WERI-Rb-1 (cell line): ENCODE measurements around the gene KHDC1L.
A peak's percentile ranks its signal among the peaks of the same experiment; 100 is the strongest.
"Not testable (repeated sequence)": the region's sequence is repeated elsewhere in the genome, so short reads cannot be mapped to it uniquely, and the experiment has no call there.

Experiments used
- DNase-seq: peaks from one replicate; pipeline ENCODE4 v3.0.0-alpha.2; 2020
- H3K27ac ChIP-seq: fragments of 250-450 bp; sonication (Bioruptor Pico); 2 replicates; pipeline ENCODE4 v1.5.1; 2020; ENCODE audit warnings: mild to moderate bottlenecking, moderate library complexity
- H3K27me3 ChIP-seq: fragments of 250-450 bp; sonication (Bioruptor Pico); 2 replicates; pipeline ENCODE4 v1.5.1; 2021; ENCODE audit warnings: mild to moderate bottlenecking, low read depth, moderate library complexity; ENCODE audit not compliant: insufficient read depth, severe bottlenecking
- H3K36me3 ChIP-seq: fragments of 250-450 bp; sonication (Bioruptor Pico); 2 replicates; pipeline ENCODE4 v1.5.1; 2020; ENCODE audit warnings: mild to moderate bottlenecking, moderate library complexity
- H3K4me3 ChIP-seq: 2 replicates; pipeline ENCODE4 v1.5.1; 2011; ENCODE audit warnings: low read depth, mild to moderate bottlenecking, control low read depth, low read length
- H3K9me3 ChIP-seq: fragments of 250-450 bp; sonication (Bioruptor Pico); 2 replicates; pipeline ENCODE4 v1.5.1; 2021; ENCODE audit warnings: mild to moderate bottlenecking, moderate library complexity; ENCODE audit not compliant: severe bottlenecking
- TF ChIP-seq, protein P1 (sequence below): IDR thresholded peaks from 2 replicates; pipeline ENCODE4 v1.5.1; 2011; ENCODE audit warnings: low read depth, mild to moderate bottlenecking, control low read depth, inconsistent platforms, low read length

KHDC1L gene, protein sequence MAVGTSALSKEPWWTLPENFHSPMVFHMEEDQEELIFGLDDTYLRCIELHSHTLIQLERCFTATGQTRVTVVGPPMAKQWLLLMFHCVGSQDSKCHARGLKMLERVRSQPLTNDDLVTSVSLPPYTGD

DNA sequence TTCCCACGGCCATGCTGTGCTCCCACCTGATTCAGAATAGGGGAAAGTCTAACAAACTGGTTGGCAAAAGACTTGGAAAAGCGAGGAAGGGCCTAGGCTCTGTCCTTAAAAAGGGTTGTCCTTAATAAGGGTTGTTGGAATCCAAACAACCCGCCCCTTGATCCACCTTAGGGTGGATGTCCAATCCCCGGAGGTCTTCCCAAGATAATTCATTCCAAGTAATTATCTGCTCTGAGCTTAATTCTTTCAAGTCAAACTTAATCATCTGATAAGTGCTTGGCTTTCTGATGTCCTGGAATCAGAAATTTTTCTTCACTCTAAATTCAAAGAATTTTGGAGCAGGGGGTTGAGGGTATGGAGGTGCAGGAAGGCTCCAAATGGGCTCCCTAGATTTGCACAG, at the start of gene KHDC1L:
TSS of gene KHDC1L (minus strand) at position 101 of the 400 bp plus-strand sequence. CDS start at position 13, 88 bp downstream.
- H3K27me3 ChIP-seq = no peaks in the 10 kb centered on the region
- no peak within 1 kb of the TSS for H3K27ac ChIP-seq
- H3K4me3 ChIP-seq = no peak within 1 kb of the TSS
- TF ChIP-seq, protein P1, sequence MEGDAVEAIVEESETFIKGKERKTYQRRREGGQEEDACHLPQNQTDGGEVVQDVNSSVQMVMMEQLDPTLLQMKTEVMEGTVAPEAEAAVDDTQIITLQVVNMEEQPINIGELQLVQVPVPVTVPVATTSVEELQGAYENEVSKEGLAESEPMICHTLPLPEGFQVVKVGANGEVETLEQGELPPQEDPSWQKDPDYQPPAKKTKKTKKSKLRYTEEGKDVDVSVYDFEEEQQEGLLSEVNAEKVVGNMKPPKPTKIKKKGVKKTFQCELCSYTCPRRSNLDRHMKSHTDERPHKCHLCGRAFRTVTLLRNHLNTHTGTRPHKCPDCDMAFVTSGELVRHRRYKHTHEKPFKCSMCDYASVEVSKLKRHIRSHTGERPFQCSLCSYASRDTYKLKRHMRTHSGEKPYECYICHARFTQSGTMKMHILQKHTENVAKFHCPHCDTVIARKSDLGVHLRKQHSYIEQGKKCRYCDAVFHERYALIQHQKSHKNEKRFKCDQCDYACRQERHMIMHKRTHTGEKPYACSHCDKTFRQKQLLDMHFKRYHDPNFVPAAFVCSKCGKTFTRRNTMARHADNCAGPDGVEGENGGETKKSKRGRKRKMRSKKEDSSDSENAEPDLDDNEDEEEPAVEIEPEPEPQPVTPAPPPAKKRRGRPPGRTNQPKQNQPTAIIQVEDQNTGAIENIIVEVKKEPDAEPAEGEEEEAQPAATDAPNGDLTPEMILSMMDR = no peak
- no peak for DNase-seq
- H3K36me3 ChIP-seq = no peaks in the 10 kb centered on the region
- peaks cover 3% of the 10 kb centered on the region for H3K9me3 ChIP-seq

DNA sequence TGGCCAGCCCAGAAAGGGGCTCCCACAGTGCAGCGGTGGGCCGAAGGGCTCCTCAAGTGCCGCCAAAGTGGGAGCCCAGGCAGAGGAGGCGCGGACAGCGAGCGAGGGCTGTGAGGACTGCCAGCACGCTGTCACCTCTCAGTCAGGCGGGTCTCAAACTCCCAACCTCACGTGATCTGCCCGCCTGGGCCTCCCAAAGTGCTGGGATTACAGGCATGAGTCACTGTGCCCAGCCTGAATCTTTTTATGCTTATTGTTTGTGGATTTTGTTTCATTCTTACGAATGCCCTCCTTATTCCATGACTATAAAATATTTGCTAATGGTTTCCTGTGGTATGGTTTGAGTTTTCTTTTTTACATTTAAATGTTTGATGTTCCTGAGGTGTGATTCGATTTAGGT, 44.0 kb upstream of the KHDC1L start:
- peaks cover 40% of the 10 kb centered on the region for H3K36me3 ChIP-seq

DNA sequence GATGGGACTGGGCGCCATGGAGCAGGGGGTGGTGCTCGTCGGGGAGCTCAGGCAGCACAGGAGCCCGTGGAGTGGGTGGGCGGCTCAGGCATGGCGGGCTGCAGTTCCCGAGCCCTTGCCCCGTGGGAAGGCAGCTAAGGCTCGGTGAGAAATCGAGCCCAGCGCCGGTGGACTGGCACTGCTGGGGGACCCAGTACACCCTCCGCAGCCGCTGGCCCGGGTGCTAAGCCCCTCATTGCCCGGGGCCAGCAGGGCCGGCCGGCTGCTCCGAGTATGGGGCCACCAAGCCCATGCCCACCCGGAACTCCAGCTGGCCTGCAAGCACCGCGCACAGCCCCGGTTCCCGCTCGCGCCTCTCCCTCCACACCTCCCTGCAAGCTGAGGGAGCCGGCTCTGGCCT, 43.6 kb upstream of the KHDC1L start:
- not testable (repeated sequence) for H3K9me3 ChIP-seq, H3K27me3 ChIP-seq, H3K4me3 ChIP-seq, H3K27ac ChIP-seq, DNase-seq
- peaks cover 39% of the 10 kb centered on the region for H3K36me3 ChIP-seq

More for the DNA sequence above, 44.0 kb upstream of the KHDC1L start:
- not testable (repeated sequence) for H3K9me3 ChIP-seq, H3K27ac ChIP-seq, H3K27me3 ChIP-seq, H3K4me3 ChIP-seq, DNase-seq

DNA sequence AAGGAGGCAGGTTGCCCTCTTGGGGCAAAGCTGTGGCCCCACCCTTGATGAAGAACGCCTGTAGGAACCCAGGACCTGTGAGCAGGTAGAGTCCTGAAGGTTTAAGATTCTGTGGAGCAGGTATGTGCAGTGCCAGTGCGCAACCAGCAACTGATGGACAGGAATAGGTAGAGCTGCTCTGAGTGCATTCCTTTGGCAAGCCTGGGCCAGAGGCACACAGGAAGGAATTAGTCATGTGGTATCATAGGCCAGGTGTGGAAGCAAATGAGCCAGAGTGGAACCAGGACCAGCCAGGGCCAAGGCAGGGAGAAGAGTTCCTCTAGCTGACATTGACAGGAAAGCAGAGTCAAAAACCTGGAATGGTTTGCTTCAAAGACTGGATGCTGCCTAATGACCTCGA, 39.1 kb upstream of the KHDC1L start:
- TF ChIP-seq, protein P1 = no peak
- DNase-seq = no peak
- no peaks in the 10 kb centered on the region for H3K27me3 ChIP-seq
- peaks cover 19% of the 10 kb centered on the region for H3K36me3 ChIP-seq
- no peaks in the 10 kb centered on the region for H3K9me3 ChIP-seq
- H3K27ac ChIP-seq = no peak overlapping the region
- H3K4me3 ChIP-seq = no peak overlapping the region

DNA sequence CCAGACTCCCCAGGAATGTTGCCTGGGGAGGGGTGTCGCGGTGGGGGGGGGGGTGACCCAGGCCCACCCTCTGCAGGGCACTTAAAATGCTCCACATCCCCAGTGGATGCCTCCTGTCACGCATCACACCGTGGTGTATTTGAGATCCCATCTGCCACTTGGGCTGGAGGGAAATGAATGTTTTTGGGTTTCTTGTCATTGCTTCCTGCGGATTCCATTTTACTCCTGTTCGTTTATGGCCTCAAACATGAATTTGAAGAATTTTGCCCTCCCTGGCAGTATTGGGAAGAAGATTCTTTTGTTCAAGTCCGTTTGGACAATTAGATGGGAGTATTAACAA, 38.2 kb upstream of the KHDC1L start:
- Histone ChIP-seq H3K4me3 (peak overlapping the region; percentile 71), H3K27me3 (no peaks in the 10 kb centered on the region), H3K9me3 (no peaks in the 10 kb centered on the region), H3K36me3 (peaks cover 19% of the 10 kb centered on the region), H3K27ac (peak overlapping the region; percentile 80)
- no peak for DNase-seq
- TF ChIP-seq, protein P1 = no peak

DNA sequence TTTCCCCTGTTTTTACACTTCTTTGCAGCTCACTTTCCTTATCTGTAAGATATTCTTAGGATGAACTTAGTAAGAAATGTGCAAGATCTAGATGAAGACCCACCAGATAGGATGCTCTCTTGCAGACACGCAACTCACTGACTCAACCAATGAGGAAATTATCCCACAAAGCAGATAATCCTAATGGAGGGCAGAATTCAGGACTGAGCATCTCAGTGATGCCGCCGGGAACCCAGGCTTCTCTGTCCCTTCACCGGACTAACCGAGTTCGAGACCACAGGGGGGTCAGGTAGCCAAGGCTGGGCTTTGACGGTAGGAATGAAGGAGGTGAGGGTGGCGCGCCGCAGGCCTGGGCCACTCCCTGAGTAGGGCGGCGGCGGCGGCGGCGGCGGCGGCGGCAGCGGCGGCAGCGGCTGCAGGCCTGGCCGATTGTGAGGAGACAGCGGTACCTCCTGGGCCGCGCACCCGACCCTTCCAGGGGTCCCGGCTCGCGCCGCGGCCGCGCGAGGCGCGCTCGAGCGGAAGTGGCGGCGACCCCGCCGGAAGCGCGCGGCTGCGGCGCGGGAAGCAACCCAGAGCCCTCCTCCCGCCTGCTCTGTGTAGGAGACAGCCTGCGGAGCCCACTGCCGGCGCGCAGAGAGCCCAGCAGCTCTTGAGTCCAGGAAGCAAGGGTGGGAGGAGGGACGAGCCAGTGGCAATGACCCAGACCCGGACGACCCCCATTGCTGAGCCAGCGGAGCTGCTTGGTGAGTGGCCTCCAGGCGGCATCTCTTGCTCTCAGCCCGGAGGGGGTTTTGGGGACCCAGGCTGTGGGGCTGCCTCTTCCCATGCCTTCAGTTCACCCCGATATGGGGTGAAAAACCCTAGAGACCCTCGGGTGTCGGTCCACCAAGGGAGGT, 37.6 kb upstream of the KHDC1L start, which contains the start of gene KHDC1:
TSS of gene KHDC1 (minus strand) at position 526 of the 899 bp plus-strand sequence. CDS start 20,679 bp downstream, outside the sequence.
- H3K27ac ChIP-seq = peak within 1 kb of the TSS; percentile 80
- H3K4me3 ChIP-seq = peak within 1 kb of the TSS; percentile 71
- peak; percentile 80 for DNase-seq
- TF ChIP-seq, protein P1 = peak; percentile 20; the same call in 1 of the 2 replicates
- H3K9me3 ChIP-seq = no peaks in the 10 kb centered on the region
- H3K27me3 ChIP-seq = no peaks in the 10 kb centered on the region
- H3K36me3 ChIP-seq = peaks cover 19% of the 10 kb centered on the region
